Ishikawa (cell line): ENCODE measurements around the gene SNN.

Experiments used
- CEBPB ChIP-seq: IDR thresholded peaks from 2 replicates; pipeline ENCODE4 v1.6.1; 2012
- CREB1 ChIP-seq: IDR thresholded peaks from 2 replicates; pipeline ENCODE4 v1.6.1; 2012; ENCODE audit warnings: low read depth
- EGR1 ChIP-seq: IDR thresholded peaks from 2 replicates; pipeline ENCODE4 v1.6.1; 2012
- EP300 ChIP-seq: IDR thresholded peaks from 2 replicates; pipeline ENCODE4 v1.6.1; 2012; ENCODE audit warnings: borderline replicate concordance
- NFIC ChIP-seq: IDR thresholded peaks from 2 replicates; pipeline ENCODE4 v1.6.1; 2012
- RAD21 ChIP-seq: IDR thresholded peaks from 2 replicates; pipeline ENCODE4 v1.6.1; 2012; ENCODE audit warnings: low read depth
- REST ChIP-seq: IDR thresholded peaks from 2 replicates; pipeline ENCODE4 v1.6.1; 2012; ENCODE audit warnings: low read depth, mild to moderate bottlenecking
- TAF1 ChIP-seq: IDR thresholded peaks from 2 replicates; pipeline ENCODE4 v1.6.1; 2012; ENCODE audit warnings: low read depth, mild to moderate bottlenecking
- TEAD4 ChIP-seq: IDR thresholded peaks from 2 replicates; pipeline ENCODE4 v1.6.1; 2012
- USF1 ChIP-seq: IDR thresholded peaks from 2 replicates; pipeline ENCODE4 v1.6.1; 2012
- YY1 ChIP-seq: IDR thresholded peaks from 2 replicates; pipeline ENCODE4 v1.6.1; 2012; ENCODE audit warnings: low read depth

The SNN gene

GRCh38 chr16:11726008-11726407, 57.8 kb downstream of the SNN start:
- no peak for TF ChIP-seq CEBPB
- no peak for TF ChIP-seq NFIC
- TF ChIP-seq REST, result no peak
- TF ChIP-seq RAD21, result no peak
- TF ChIP-seq YY1, result no peak
- TF ChIP-seq EP300, result no peak
- TF ChIP-seq USF1, result no peak
- TF ChIP-seq TAF1, result no peak
- no peak for TF ChIP-seq CREB1
- TF ChIP-seq TEAD4, result no peak

GRCh38 chr16:11727796-11728543, 59.7 kb downstream of the SNN start:
- no peak for TF ChIP-seq EGR1
- no peak for TF ChIP-seq REST
